ENCODE measurements around the gene KATNB1. TPM values are rescaled to one million over a fixed set of nuclear protein-coding genes. Genes with fewer than 3 reads are reported as not detected.

The KATNB1 gene
- total RNA-seq, 2 experiments from 2014 or later: 31.1 to 31.4 TPM

DNA sequence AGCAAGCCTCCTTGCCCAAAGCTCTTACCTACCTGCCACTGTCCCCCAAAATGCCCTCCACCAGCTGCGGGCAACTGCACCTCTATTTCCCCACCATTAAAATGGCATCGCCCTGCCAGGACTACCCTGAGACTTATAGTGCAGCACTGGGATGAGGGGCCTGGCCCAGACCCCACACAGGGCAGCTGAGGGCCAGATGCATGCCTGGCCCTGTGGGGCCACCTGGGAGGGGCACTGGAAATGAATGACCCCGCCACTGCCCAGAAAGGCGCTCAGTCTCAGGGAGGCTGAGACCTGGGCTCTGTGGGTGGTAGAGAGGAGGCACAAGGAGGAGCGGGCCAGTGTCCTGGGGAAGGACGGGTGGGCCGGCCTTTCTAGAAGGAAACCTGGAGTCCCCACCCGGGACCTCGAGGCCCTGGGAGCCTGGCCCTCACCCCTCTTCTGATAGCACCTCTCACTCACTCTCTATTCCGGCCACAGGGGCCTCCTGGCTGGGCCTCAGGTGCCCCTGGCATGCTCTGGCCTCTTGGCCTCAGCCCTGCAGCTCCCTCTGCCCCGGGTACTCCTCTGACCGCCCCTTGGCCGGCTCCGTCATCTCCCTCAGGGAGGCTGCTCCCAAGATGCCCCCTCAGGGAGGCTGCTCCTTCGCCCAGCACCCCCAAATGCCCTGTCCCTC, 26.9 kb downstream of the KATNB1 start:
- Mint-ChIP-seq H3K27ac (no peak overlapping the region), H3K36me3 (no peaks in the 10 kb centered on the region), H3K4me3 (no peak overlapping the region), H3K27me3 (no peaks in the 10 kb centered on the region), H3K9me3 (no peaks in the 10 kb centered on the region), H3K4me1 (no peaks in the 10 kb centered on the region)
- DNase-seq: no peak
- POLR2A ChIA-PET: no interaction called here
- ATAC-seq (ENCODE audit: low read depth): no peak

GRCh38 chr16:57763285-57764005, 27.9 kb downstream of the KATNB1 start:
- no peak overlapping the region for H3K27ac Mint-ChIP-seq
- ATAC-seq (ENCODE audit: low read depth) (no peak), DNase-seq (no peak)
- H3K9me3 Mint-ChIP-seq: no peaks in the 10 kb centered on the region
- no peaks in the 10 kb centered on the region for H3K27me3 Mint-ChIP-seq
- POLR2A ChIA-PET: no interaction called here
- no peaks in the 10 kb centered on the region for H3K4me1 Mint-ChIP-seq
- H3K36me3 Mint-ChIP-seq: no peaks in the 10 kb centered on the region
- H3K4me3 Mint-ChIP-seq: no peak overlapping the region

DNA sequence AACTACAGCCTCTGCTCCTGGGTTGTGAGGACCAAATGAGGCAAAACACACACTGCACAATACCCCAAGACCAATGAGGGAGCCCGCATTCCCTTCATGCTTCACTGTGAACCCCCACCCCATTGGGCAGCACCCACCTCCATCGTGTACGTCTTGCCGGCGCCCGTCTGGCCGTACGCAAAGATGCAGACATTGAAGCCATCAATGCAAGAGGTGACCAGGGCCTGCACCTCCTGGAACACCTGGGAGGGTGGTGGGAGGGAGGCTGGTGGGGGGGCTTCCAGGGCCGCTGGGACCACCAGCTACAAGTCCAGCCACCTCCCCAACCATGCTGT, 28.4 kb downstream of the KATNB1 start:
- no peak overlapping the region for H3K4me3 Mint-ChIP-seq
- POLR2A ChIA-PET: no interaction called here
- no peak for DNase-seq

GRCh38 chr16:57764341-57765159, 29.0 kb downstream of the KATNB1 start:
- Mint-ChIP-seq H3K9me3 (no peaks in the 10 kb centered on the region), H3K4me1 (no peaks in the 10 kb centered on the region), H3K27me3 (no peaks in the 10 kb centered on the region), H3K27ac (no peak overlapping the region), H3K4me3 (no peak overlapping the region), H3K36me3 (no peaks in the 10 kb centered on the region)
- DNase-seq: no peak
- POLR2A ChIA-PET: no interaction called here
- ATAC-seq (ENCODE audit: low read depth): peak; percentile 50

More for the DNA sequence above, 28.4 kb downstream of the KATNB1 start:
- H3K4me1 Mint-ChIP-seq: no peaks in the 10 kb centered on the region
- H3K27ac Mint-ChIP-seq: no peak overlapping the region
- H3K36me3 Mint-ChIP-seq: no peaks in the 10 kb centered on the region
- H3K9me3 Mint-ChIP-seq: no peaks in the 10 kb centered on the region
- ATAC-seq (ENCODE audit: low read depth): no peak
- H3K27me3 Mint-ChIP-seq: no peaks in the 10 kb centered on the region

- no peaks in the 10 kb centered on the region for H3K36me3 Mint-ChIP-seq
- no peak overlapping the region for H3K27ac Mint-ChIP-seq
- ATAC-seq (ENCODE audit: low read depth) (no peak), DNase-seq (no peak)
- no peak overlapping the region for H3K4me3 Mint-ChIP-seq
- no peaks in the 10 kb centered on the region for H3K27me3 Mint-ChIP-seq
- POLR2A ChIA-PET: no interaction called here
- H3K9me3 Mint-ChIP-seq: no peaks in the 10 kb centered on the region
- H3K4me1 Mint-ChIP-seq: no peaks in the 10 kb centered on the region
Measured at GRCh38 chr16:57765160-57765728, 29.7 kb downstream of the KATNB1 start.

- POLR2A ChIA-PET: no interaction called here
- no peak for DNase-seq
- no peak overlapping the region for H3K27ac Mint-ChIP-seq
Measured at GRCh38 chr16:57766714-57767348, 31.3 kb downstream of the KATNB1 start.

GRCh38 chr16:57769541-57770145, 34.1 kb downstream of the KATNB1 start:
- POLR2A ChIA-PET: no interaction called here
- H3K27me3 Mint-ChIP-seq: no peaks in the 10 kb centered on the region
- DNase-seq (no peak), ATAC-seq (ENCODE audit: low read depth) (no peak)
- no peaks in the 10 kb centered on the region for H3K4me1 Mint-ChIP-seq
- H3K9me3 Mint-ChIP-seq: no peaks in the 10 kb centered on the region
- H3K27ac Mint-ChIP-seq: no peak overlapping the region
- H3K4me3 Mint-ChIP-seq: no peak overlapping the region
- H3K36me3 Mint-ChIP-seq: no peaks in the 10 kb centered on the region

More at GRCh38 chr16:57766714-57767348, 31.3 kb downstream of the KATNB1 start:
- Mint-ChIP-seq H3K4me1 (no peaks in the 10 kb centered on the region), H3K4me3 (no peak overlapping the region), H3K27me3 (no peaks in the 10 kb centered on the region), H3K9me3 (no peaks in the 10 kb centered on the region), H3K36me3 (no peaks in the 10 kb centered on the region)
- ATAC-seq (ENCODE audit: low read depth): no peak

- ATAC-seq (ENCODE audit: low read depth) (no peak), DNase-seq (no peak)
- H3K4me3 Mint-ChIP-seq: no peak overlapping the region
- POLR2A ChIA-PET: no interaction called here
- no peaks in the 10 kb centered on the region for H3K9me3 Mint-ChIP-seq
- no peaks in the 10 kb centered on the region for H3K27me3 Mint-ChIP-seq
- no peaks in the 10 kb centered on the region for H3K4me1 Mint-ChIP-seq
- no peak overlapping the region for H3K27ac Mint-ChIP-seq
- H3K36me3 Mint-ChIP-seq: no peaks in the 10 kb centered on the region
Measured at GRCh38 chr16:57770361-57770760, 34.8 kb downstream of the KATNB1 start.

DNA sequence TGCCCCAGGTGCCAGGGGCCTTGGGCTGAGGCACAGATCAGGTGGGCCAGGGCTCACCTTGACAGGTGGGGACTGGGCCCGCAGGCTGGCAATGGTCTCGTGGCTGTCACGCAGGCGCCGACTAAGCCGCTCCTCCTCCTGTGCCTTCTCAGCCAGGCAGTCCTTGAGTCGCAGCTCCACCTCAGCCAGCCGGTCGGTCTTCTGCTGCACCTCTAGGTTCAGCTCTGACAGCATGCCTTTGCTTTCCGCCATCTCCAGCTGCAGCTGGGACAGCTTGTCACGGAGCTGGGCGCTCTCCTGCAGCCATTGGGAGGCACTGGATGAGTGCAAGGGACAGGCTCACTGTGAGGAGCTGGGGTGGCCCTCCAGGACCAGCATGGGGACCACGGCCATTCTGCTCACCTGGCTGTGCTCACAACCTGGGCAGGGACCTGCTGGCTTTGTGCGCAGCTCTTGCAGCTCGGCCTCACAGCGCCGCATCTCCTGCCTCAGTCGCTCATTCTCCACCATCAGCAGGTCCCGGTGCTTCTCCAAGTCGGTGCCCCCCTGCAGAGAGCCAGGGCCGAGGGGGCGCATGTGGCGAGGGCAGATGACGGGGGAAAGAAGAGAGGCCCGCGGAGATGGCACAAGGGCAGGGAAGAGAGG, 35.7 kb downstream of the KATNB1 start:
- H3K4me3 Mint-ChIP-seq: no peak overlapping the region
- ATAC-seq (ENCODE audit: low read depth) (no peak), DNase-seq (no peak)
- POLR2A ChIA-PET: no interaction called here
- H3K36me3 Mint-ChIP-seq: no peaks in the 10 kb centered on the region
- H3K27me3 Mint-ChIP-seq: no peaks in the 10 kb centered on the region
- H3K4me1 Mint-ChIP-seq: no peaks in the 10 kb centered on the region
- H3K9me3 Mint-ChIP-seq: no peaks in the 10 kb centered on the region
- no peak overlapping the region for H3K27ac Mint-ChIP-seq

- H3K9me3 Mint-ChIP-seq: no peaks in the 10 kb centered on the region
- no peaks in the 10 kb centered on the region for H3K36me3 Mint-ChIP-seq
- DNase-seq (no peak), ATAC-seq (ENCODE audit: low read depth) (no peak)
- H3K4me3 Mint-ChIP-seq: no peak overlapping the region
- no peaks in the 10 kb centered on the region for H3K27me3 Mint-ChIP-seq
- H3K27ac Mint-ChIP-seq: no peak overlapping the region
- POLR2A ChIA-PET: no interaction called here
- no peaks in the 10 kb centered on the region for H3K4me1 Mint-ChIP-seq
Measured at GRCh38 chr16:57773019-57773418, 37.4 kb downstream of the KATNB1 start.

- no peak overlapping the region for H3K4me3 Mint-ChIP-seq
- DNase-seq: no peak
- POLR2A ChIA-PET: no interaction called here
- H3K4me1 Mint-ChIP-seq: no peaks in the 10 kb centered on the region
- H3K27ac Mint-ChIP-seq: no peak overlapping the region
- no peaks in the 10 kb centered on the region for H3K36me3 Mint-ChIP-seq
- no peaks in the 10 kb centered on the region for H3K9me3 Mint-ChIP-seq
- H3K27me3 Mint-ChIP-seq: no peaks in the 10 kb centered on the region
- ATAC-seq (ENCODE audit: low read depth): no peak
Measured at GRCh38 chr16:57773655-57774295, 38.2 kb downstream of the KATNB1 start.

- Mint-ChIP-seq H3K27ac (no peak overlapping the region), H3K4me3 (no peak overlapping the region)
- POLR2A ChIA-PET: no interaction called here
Measured at GRCh38 chr16:57774705-57775285, 39.2 kb downstream of the KATNB1 start.

More at GRCh38 chr16:57774705-57775285, 39.2 kb downstream of the KATNB1 start:
- H3K4me1 Mint-ChIP-seq: no peaks in the 10 kb centered on the region
- H3K27me3 Mint-ChIP-seq: peaks cover 3% of the 10 kb centered on the region
- no peaks in the 10 kb centered on the region for H3K36me3 Mint-ChIP-seq
- no peak for DNase-seq
- H3K9me3 Mint-ChIP-seq: no peaks in the 10 kb centered on the region
- ATAC-seq (ENCODE audit: low read depth): no peak

Measured in activated naive CD8-positive, alpha-beta T cell treated with anti-CD3 and anti-CD28 coated beads, Interleukin-2, amount 10 ng/mL, durations not matched to agents 7 days and 5 days (primary cell).